Stimulated activated CD8-positive, alpha-beta memory T cell treated with anti-CD3 and anti-CD28 coated beads, Interleukin-4, amount 100 ng/mL, for 4 hours (primary cell): ENCODE results near the gene FYB2.
A peak's percentile ranks its signal among the peaks of the same experiment; 100 is the strongest.

ENCODE experiments used
- DNase-seq, 2 donors: peaks; one replicate each; pipeline ENCODE4 v3.0.0-alpha.2; 2020; ENCODE audit warnings: low read depth in 2 of 2, low spot score in 1 of 2

FYB2 gene

DNA sequence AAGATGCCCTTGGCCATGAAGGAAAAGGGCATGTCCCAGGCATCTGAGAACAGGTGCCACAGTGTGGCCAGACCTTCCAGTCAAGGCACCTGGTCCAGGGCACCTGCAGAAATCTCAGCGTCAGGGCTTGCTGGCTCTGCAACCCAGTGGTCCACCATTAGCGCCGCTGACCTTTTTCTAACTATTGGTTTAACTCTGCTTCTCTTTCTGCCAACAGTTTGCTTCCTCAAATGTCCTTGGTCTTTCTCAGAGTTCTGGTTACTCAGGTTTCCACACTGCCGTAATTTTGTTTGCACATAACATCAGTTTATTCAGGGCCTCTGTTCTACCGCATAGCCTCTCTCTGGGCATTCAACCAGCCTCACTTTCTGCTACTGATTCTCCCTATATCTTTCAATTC is 16.5 kb upstream of the FYB2 start:
- no peak for DNase-seq

DNA sequence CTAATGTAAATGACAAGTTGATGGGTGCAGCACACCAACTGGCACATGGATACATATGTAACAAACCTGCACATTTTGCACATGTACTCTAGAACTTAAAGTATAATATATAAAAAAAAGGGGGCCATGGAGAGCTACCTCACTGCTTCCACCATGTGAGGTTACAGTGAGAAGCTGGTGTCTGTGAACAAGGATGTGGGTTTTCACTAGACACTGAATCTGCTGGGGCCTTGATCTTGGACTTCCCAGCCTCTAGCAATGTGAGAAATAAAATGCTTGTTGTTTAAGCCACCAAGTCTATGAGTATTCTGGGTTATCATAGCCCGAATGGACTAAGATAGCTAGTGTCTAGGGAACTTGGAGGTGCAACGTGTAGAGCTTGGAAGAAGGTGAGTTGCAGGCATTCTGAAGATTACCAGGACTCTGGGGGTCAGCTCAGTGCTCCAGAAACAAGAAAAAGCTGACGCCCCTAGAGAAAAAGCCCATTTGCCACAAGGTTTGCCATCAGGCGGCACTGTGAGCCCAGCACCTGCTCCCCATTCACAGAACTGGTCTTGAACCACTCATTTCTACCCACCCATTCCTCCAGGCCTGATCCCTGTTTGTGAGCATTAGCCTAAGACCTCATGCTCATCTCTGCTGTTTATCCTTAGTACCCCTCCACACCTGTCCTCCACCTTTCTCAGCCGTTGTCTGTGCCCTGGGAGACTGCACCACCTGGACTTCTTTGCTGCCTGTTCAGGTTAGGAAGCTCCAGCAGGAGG is 15.1 kb upstream of the FYB2 start:
- no peak for DNase-seq

DNA sequence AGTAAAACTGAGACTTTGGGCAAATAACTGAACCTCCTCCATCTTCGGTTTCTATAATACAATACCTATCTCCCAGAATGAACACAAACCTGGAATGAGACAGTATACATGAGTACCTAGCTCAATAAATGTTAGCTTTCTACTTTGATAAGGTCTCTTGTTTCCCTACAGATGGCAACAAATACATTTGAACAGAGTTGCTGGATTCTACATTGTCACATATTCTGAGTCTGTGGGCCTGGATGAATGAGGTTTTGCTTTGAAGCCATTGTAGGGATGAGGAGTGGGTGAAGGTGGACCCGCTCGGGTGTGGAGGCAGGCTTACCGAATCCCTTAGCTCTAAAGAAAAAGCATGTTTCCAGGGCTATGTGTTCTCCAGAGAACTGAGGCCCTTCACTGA is 13.9 kb upstream of the FYB2 start:
- DNase-seq = no peak

DNA sequence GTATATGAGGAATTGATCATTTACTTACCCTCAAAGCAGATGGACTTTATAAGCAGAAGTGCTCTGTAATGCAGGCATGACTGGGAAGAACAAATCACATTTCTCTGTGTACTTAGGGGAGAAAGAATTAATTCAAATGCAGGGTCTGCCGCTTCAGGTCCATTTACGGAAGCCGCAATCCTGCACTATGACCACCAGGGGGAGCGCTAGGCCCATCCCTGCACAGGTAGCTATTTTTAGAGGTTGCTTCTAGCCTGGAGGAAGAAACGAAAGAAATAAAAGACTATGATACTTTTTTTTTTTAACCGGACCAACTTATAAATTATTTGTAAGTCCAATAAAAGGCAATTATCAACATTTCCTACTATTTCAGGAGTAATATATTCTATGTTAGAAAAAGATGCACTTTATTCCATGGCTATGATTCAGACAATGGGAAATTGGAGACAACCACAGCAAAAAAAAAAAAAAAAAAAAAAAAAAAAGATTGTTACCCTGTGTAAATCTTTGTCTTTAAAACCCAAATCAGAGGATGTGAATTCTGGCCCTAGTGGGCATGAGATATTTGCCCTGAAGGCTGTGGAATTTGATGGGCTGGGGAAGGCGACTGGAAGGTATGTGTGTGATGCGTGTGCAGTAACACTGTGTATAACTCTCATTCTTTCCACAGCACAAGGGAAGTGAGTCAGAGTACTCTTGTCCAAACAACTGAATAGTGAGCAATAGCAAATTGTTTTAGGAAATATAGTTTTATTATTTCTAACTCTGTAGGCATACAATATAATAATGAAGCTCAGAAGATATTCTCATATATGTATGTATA is 12.9 kb upstream of the FYB2 start:
- DNase-seq = peak; percentile 30 to 43

DNA sequence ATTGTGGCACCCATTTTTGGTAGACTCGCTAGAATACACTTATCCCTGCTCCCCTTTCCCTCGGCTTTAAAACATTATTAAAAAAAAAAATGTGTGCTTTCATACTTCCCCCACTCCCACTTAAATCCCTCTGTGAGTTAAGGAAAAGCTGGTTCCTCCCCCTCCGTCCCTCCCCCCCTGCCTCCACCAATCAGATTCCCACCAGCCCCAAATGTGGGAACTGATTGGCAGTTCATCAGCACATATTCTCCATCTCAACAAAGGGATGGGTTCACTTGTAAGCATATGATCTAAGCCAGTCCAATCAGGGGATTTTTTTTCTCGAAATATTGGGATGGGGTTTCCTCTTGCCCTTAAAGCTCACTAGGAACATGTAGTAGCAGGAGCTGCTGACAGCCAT is 10.8 kb upstream of the FYB2 start:
- no peak for DNase-seq

DNA sequence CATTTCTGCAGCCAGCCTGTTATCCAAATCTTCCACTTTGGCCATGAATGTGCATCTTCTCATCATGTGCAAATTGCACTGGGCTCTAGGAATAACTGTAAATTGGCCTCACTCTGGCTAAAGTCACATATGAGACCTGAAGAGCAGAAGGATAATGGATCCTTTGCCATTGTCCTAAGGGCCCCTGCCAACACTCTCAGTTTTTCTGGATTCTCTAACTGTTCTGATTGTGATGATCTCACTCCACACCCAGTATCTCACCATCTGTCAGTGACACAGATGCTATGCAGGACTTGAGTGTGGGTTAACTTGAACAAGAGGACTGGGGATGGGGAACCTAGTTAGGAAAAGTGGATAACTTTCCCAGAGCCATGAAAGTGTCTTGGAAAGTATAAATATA is 8.5 kb upstream of the FYB2 start:
- DNase-seq = no peak

DNA sequence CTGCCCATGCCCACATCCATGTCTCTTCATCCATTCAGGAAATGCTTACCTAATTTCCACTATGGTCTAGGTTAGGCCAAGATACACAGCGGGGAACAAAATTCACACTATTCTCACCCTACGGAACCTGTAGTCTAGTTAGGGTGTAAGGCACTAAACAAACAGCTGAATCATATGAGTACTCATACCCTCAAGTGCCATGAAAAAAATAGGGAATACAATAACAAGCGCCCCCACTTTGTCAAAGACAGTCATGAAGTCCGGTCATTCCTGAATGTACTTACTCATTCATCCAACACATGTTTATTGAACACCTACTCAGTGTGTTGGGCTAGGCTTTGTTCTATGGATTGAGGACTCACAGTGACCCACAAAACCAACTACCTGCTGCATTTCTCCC is 6.2 kb upstream of the FYB2 start:
- no peak for DNase-seq

DNA sequence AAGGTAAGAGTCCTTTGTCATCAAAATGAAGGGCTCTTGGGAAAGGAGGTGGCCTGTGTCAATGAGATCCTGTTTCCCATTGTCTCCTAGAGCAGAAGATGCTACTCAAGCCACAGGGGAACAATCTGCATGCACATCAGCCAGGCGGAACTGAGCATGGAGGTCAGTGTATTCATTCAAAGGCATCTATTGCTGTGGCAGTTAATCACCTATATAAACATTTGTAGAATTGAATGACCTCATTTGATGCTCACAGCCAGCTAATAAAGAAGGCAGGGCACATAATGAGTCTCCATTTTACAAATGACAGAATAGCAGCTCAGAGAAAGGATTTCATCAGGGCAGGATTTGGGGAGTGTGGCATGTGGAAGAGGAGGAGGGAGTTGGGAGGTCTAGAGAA is 5.7 kb upstream of the FYB2 start:
- no peak for DNase-seq

DNA sequence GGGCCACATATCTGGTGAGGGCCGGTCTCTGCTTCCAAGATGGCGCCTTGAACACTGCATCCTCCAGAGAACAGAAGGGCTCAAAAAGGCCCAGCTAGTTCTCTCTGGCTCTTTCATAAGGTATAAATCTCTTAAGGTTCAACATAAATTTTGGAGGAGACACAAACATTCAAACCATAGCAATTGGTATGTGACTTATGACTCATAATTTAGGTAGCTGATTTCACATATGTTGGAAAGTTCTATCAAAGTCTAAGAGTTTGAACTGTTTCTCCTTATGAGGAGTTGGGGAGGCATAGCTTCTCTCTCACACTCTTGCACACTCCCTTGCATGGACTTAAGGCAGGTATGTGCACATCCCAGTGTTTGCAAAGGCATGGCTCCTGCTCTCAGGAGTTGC is 5.1 kb upstream of the FYB2 start:
- DNase-seq = no peak

DNA sequence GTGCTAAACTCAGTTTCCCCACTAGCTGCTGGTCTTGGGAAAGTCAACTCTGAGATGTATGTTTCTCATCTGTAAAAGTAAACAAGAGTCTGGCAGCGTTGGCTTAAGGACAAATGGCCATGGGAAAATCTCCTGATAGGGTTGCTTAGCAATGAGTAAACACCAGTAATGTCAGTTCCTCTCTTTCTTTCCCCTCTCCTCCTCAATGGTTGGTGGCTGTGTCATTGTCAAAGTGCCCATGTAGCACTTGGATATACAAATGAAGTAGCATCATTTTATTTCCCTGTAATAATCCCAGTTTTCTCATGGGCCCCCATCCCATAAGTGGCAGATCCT is 2.2 kb upstream of the FYB2 start:
- DNase-seq = no peak

DNA sequence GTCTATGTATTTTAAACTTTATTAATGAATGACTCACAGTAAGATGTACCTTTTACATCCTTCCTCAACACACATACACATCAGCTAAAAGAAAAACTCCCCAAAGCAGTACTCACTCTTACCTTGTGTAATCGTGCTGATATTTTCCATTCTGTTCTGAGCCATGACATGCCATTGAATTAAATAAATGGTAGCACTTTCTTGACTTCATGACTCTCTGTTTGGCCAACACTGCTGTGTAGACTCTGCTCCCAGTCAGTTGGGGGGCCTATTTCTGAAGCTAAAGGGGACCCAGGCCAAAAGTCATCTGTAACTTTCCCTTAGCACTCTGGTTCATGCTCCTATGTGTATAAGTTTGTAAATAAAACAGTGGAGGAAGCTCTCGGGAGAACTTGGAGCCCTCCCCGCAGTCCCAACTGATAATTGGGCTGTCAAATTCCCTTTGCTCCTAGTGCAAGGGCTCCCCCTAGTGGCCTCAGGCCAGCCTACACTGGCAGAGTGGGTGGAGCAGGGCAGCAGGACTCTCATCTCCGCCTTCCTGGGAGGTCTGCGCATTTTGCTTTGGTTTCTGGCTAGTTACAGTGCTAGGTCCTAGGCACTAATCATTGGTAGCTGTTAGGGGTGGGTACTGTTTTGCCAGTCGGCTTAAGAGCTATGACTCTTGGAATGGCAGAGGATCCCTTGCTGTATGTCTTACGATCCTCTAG is 1.7 kb upstream of the FYB2 start:
- peak; percentile 12 to 33 for DNase-seq

DNA sequence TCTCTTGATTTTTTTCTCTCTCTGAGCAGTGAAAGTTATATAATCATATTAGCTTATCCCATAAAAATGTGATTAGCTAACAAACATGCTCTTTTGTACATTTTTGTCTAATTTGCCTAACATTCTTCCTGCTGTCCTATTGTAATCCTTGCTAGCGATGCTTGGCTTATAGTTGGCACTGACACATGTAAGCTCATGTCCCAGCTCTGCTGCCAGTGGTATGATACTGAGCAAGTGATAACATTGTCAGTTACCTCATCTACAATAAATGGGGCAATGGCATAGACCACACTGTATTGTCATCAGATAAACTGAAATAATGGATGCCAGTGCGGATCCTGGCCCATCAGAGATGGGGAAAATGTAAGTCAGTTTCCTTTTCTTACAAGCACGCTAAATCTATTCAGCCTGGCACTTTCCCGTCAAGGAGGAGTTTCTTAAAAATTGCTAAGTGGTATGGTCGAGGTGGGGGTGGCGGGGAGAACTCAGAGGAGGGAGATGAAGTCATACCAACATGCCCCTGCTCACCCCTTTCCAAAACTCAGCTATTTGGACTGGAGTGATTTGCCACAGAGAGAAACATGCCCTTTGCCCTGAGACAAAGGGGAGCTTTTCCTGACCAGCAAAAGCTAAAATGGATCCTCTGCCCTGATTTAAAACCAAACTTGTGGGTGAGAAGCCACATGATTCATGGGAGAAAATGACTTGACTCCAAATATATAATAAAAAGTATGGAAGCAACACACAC is 1.3 kb downstream of the FYB2 start:
- DNase-seq = no peak

DNA sequence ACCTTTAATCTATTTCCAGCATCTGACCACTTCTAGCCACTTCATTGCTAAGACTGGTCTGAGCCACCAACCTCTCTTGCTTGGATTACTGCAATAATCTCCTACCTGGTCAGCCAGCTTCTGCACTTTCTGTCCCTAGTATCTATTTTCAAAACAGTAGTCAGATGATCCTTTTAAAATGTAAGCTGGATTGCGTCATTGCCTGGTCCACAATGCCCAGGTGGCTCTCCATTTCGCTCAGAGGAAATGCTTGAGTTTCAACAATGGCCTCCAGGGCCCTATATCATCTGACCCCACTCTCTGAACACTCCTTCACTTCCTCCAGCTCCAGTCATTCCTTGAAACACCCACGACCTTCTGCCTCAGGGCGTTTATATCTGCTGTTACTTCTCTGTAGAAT is 2.3 kb downstream of the FYB2 start:
- DNase-seq = no peak

DNA sequence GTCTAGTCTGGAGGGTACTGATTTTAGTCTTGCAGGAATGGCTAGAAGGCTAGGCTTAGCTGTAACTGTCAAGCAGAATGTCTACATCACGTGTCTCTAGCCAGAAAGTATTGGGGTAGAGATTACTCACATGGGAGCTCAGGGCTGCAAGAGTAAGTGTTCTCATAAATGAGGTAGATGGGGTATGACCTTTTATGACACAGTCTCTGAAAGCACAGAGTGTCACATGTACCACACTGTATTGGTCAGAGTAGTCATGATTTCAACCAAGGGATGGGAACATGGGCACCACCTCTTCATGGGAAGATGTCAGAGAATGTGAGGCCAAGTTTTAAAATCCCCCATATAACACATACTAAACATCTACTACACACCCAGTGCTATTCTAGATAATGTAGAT is 2.9 kb downstream of the FYB2 start:
- no peak for DNase-seq

DNA sequence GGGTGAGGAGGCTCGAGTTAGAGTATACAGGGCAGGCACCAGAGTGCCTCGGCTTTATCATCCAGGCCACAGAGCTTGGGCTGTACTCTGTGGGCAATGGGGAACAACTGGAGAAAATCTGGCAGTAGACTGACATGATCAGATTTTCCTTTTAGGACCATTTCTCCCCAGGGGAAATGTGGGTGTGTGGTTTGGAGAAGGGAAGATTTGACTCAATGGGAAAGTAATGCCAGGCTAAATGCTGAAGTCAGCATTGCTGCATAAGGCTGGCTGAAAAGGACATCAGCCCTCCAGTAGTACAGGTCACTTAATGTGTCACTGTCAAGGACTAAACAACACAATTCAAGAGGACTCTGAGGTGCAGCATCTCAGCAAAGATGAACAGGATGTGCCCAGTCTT is 5.0 kb downstream of the FYB2 start:
- DNase-seq = no peak

DNA sequence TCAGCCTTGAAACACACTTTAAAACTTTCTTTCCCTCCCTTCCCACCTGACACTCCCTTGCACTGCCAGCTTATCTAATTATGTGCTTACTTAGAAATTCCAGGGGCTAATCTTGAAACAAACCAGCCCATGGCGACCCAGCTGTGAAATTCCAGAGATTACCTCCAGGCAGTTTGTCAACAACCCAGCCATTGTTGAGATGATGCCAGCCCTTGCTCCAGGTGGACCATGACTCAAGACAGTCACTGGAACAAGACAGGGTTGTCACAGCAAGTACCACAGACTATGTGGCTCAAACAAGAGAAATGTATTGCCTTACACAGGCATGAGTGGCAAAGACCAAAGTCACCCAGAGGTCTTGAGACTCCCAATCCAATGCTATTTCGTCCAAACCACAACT is 7.9 kb downstream of the FYB2 start:
- DNase-seq = no peak

DNA sequence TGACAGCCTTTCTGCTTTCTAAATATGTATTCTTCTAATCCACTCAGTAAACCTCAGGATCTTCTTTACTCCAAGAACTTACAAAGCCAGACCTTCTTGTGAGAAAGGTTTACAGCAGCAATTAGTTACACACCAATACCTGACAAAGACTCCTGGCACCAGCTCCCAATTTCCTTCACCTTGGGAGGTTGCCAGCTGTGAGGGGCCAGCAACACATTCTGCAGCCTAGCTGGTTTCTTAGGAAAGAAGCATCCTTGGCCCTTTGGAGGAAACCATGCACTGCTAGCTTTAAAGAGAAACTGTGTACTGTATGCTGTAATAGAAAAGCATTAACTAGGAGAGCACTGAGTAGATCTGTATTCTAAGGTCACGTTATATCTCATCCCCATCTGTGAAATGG is 10.8 kb downstream of the FYB2 start:
- DNase-seq = no peak

DNA sequence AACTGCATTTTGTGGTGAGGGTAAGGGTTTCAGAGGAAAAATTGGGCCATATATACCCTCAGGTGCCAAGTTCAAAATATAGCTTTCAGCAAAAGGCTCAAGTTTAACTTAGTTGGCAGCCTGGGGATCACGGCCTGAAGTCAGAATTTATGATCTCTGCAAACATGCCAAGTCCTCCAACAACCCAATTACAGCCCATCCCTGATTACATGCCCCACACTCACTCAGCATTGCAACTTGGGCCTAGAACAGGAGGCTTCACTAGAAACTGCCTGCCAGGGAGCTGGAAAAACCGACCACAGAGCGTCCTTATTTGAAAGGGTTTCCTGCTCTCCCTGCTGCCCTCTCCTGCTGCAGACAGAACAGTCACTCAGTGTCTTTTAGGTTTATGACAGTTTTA is 12.4 kb downstream of the FYB2 start:
- no peak for DNase-seq

DNA sequence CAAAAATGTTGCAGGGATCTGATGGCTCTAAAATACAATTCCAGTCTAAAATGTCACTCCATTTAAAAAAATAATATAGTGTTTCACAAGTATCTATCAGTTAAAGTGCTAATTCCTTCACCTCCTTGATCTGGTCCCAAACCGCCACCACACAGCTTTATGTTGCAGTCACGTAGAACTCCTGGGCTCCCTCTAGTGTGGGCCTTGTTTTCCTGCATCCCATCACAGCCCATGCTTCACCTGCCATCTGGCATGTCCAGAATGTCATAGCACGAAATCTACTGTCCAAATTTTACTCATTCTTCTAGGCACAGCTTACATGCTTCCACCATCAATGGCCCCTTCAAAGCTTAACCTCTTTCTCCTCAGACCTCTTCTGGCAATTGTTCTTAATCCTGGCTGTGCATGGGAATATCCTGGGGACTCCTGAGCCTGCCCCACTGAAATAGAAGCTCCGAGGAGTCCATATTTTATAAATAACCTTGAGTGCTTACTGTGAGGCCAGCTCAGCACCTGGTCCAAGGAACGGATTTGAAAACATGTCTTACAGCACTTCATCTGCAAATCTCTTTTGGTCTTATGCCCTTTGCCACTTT is 15.5 kb downstream of the FYB2 start:
- DNase-seq = no peak

DNA sequence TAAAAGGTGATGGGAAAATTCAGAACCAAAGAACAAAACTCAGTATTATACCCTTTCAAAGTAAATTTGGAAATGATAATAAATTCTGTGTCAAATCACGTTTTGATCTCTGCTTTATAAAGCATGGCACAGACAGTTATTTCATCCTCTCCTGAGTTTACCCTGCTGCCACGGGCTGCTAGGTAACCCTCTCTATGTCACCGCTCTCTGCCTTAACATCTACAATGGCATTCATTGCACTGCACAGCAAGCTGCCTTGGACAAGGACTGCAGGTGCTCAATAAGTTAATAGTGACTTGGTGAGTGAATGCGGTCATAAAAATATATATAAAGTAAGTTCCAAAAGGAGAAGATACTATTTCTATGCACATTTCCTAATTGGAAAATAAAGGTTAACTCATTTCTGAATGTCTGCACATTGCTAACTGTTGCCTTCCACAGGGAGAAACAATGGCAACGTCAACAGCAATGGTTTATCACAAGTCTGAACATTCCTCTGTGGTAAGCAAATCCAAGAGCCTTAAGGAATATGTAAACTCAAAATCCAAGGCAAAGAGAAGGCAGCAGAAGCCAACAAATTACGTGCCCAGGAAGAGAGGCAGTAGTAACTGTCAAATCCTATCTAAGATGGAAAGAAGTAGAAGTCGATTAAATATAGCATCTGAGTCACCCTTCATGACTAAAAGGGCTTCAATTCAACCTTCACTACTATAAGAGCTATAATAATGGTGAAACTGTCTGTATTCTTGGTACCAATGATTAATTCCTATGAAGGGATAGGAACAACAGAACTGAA is 19.4 kb downstream of the FYB2 start:
- DNase-seq = no peak
